HK-2 (cell line): ENCODE results near the gene POU1F1.
"Not testable (repeated sequence)": the region's sequence is repeated elsewhere in the genome, so short reads cannot be mapped to it uniquely, and the experiment has no call there.

Source experiments
- DNase-seq: peaks from one replicate; pipeline ENCODE4 v3.0.0-alpha.2; 2018; ENCODE audit not compliant: unreplicated experiment

Gene POU1F1, protein sequence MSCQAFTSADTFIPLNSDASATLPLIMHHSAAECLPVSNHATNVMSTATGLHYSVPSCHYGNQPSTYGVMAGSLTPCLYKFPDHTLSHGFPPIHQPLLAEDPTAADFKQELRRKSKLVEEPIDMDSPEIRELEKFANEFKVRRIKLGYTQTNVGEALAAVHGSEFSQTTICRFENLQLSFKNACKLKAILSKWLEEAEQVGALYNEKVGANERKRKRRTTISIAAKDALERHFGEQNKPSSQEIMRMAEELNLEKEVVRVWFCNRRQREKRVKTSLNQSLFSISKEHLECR

DNA sequence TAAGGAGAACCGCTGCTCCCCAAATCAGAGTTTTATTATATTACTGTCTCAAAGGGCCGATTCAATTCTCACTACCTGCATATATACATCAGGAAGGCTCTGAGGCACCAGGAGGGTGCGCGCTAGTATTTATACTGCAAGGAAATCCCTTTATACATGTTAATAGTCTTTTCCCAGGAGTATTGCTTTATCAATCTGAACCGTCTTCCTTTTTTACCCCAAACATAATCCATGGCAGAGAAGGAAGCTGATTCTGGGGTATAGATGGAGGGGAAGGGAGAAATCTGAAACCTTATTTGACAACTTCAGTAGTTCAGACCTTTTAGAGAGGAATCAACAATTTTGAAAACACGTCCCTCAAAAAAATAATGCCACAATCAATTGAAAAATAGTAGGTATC, at the start of gene POU1F1:
POU1F1 (minus strand) TSS at position 101 of the 400 bp plus-strand sequence. CDS start 122 bp downstream, outside the sequence.
- DNase-seq: no peak

DNA sequence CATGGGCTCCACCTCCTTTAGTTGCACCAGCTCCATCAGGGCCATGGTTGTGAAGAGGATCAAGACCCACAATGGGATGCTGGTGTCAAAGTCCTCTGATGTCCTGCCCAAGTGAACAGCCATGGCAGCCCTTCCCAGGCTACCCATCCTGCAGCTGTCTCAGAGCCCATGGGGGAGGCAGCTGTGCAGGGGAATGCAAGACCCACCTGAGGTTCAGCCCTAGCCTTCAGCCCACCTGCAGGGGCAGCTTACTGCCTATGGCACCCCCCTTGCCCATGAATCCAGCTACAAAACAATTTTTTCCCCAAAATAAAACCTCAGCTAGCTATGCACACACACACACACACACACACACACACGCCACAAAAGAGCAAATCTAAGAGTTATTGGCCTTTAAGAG, 48.2 kb upstream of the POU1F1 start:
- no peak for DNase-seq

DNA sequence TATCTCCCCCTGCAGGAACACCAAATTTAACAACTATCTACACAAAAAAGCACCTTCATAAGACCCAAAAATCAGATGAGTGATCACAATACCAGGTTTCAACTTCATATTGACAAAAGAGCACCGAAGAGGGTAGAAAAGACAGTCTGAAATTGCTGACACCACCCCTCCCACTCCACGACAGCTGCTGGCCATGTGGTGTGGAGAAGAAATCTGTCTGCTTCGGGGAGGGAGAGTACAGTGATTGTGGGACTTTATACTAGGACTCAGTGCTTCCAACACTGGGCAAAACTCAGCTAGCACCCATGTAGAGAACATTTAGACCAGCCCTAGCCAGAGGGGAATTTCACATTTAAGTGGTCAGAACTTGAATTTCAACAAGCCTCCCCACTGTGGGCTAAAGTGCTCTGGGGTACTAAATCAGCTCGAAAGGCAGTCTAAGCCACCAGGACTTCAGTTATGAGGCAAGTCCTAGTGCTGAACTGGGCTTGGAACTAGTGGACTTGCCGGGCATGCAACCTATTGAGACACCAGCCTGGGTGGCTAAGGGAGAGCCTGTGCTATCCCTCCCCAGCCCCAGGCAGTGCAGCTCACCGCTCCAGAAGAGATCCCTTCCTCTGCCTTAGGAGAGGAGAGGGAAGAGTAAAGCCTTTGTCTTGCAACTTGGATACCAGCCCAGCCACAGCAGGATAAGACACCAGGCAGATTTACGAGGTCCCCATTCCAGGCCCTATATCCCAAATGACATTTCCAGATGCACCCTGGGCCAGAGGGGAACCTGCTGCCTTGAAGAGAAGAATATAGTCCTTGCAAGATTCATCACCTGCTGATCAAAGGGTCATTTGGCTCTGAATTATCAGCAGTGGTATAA, 44.6 kb upstream of the POU1F1 start:
- DNase-seq: no peak

- DNase-seq: no peak
These were observed 42.2 kb upstream of the POU1F1 start for GRCh38 chr3:87318617-87319021.

- no peak for DNase-seq
These were observed 41.4 kb upstream of the POU1F1 start for GRCh38 chr3:87317779-87318178.

DNA sequence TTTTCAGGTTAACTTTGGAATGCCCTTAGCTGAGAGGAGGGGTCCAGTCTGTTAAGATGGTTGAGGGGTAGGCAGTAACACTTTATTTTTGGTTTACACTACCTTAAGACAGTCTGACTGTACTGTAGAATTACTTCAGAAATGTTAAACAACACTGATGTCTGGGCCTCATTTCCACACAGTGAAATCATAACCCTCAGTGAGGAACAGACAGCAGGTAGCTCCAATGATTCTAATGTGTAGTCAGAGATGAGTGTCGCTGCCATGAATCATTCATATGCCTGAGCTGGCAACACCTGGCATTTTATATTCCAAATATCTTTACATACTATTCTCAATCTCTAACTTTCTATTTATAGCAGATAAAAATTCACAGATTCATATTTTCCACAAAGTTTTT, 37.3 kb upstream of the POU1F1 start:
- DNase-seq: no peak

DNA sequence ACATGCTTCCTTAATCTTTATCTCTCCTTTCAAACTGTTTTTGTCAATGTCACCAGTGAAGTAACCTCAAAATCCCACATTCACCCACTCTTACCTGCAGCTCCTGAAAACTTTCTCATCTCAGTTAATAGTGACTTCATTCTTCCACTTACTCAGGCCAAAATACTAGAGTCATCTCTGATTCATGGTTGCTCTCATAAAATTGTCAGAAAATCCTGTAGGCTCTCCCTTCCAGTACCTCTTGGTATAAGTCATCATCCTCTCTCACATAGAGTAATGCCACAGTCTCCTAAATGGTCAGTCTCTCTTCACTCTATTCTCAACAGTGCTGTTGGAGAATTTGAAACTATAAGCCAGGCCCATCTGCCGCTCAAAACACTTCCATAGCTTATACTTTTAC, 34.9 kb upstream of the POU1F1 start:
- no peak for DNase-seq

GRCh38 chr3:87309601-87310000, 33.2 kb upstream of the POU1F1 start:
- DNase-seq: no peak

DNA sequence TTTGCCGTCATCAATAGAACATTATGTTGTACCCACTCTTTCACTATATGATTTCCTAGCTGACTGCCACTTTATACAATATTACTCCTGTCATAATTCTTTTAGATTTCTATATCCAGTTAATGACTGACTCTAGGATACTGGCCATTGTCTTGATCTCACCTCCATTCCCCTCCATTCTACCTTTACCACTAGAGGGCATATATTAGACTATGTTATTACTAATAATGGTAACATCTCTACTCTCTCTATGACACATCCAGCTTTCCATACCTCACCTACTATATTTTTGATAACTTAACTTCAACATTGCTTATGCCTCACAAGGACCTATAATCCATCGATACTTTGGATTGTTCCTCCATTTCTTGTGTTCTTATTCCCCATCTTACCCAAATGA, 31.4 kb upstream of the POU1F1 start:
- no peak for DNase-seq

GRCh38 chr3:87305517-87305916, 29.1 kb upstream of the POU1F1 start:
- DNase-seq: no peak

GRCh38 chr3:87305031-87305430, 28.6 kb upstream of the POU1F1 start:
- DNase-seq: not testable (repeated sequence)

- DNase-seq: no peak
These were observed 21.8 kb upstream of the POU1F1 start for GRCh38 chr3:87298111-87298718.

- DNase-seq: no peak
These were observed 12.1 kb upstream of the POU1F1 start for GRCh38 chr3:87288446-87288845.

GRCh38 chr3:87287011-87287410, 10.6 kb upstream of the POU1F1 start:
- no peak for DNase-seq

- no peak for DNase-seq
These were observed 3.6 kb downstream of the POU1F1 start for GRCh38 chr3:87272718-87273341.

- no peak for DNase-seq
These were observed 5.3 kb downstream of the POU1F1 start for GRCh38 chr3:87270908-87271700.

DNA sequence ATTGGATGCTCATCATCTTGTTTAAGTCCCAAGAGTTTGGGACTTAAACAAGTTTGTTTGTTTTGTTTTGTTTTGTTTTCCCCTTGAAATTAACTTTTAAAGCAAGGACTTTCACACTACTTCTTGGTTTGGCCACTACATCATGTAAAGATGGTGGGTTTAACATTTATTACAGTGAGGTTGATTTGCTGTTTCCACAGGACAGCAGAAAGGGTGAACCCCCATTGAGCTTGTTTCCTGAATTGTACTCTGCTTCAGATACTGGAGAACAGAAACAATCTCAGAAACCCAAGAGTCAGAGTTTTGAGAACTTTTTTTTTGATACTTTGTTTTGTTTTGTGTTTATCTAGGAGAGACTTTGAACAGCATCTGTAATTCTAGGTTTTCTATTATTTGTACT, 6.7 kb downstream of the POU1F1 start:
- no peak for DNase-seq

GRCh38 chr3:87268646-87269211, 7.7 kb downstream of the POU1F1 start:
- no peak for DNase-seq

- DNase-seq: no peak
These were observed 8.3 kb downstream of the POU1F1 start for GRCh38 chr3:87267953-87268645.

- DNase-seq: no peak
These were observed 14.5 kb downstream of the POU1F1 start for GRCh38 chr3:87261925-87262324.
